IPS-15b (cell line): ENCODE measurements around the gene KLHL25.
"Not testable (repeated sequence)": the region's sequence is repeated elsewhere in the genome, so short reads cannot be mapped to it uniquely, and the experiment has no call there.

Experiments
- H3K27me3 ChIP-seq: one replicate; pipeline ENCODE4 v1.6.1; 2013; ENCODE audit warnings: low read length; ENCODE audit not compliant: control insufficient read depth, insufficient read depth
- H3K36me3 ChIP-seq: one replicate; pipeline ENCODE4 v1.6.1; 2013; ENCODE audit warnings: low read length; ENCODE audit not compliant: control insufficient read depth, insufficient read depth
- H3K4me1 ChIP-seq: one replicate; pipeline ENCODE4 v1.6.1; 2013; ENCODE audit warnings: mild to moderate bottlenecking, low read length; ENCODE audit not compliant: control insufficient read depth, insufficient read depth
- H3K4me3 ChIP-seq: one replicate; pipeline ENCODE4 v1.5.1; 2013; ENCODE audit warnings: low read depth, low read length
- H3K9ac ChIP-seq: one replicate; pipeline ENCODE4 v1.6.1; 2013; ENCODE audit warnings: low read depth, mild to moderate bottlenecking, low read length
- H3K9me3 ChIP-seq: one replicate; pipeline ENCODE4 v1.6.1; 2013; ENCODE audit warnings: mild to moderate bottlenecking, low read length; ENCODE audit not compliant: control insufficient read depth, insufficient read depth

The KLHL25 gene, protein sequence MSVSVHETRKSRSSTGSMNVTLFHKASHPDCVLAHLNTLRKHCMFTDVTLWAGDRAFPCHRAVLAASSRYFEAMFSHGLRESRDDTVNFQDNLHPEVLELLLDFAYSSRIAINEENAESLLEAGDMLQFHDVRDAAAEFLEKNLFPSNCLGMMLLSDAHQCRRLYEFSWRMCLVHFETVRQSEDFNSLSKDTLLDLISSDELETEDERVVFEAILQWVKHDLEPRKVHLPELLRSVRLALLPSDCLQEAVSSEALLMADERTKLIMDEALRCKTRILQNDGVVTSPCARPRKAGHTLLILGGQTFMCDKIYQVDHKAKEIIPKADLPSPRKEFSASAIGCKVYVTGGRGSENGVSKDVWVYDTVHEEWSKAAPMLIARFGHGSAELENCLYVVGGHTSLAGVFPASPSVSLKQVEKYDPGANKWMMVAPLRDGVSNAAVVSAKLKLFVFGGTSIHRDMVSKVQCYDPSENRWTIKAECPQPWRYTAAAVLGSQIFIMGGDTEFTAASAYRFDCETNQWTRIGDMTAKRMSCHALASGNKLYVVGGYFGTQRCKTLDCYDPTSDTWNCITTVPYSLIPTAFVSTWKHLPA

DNA sequence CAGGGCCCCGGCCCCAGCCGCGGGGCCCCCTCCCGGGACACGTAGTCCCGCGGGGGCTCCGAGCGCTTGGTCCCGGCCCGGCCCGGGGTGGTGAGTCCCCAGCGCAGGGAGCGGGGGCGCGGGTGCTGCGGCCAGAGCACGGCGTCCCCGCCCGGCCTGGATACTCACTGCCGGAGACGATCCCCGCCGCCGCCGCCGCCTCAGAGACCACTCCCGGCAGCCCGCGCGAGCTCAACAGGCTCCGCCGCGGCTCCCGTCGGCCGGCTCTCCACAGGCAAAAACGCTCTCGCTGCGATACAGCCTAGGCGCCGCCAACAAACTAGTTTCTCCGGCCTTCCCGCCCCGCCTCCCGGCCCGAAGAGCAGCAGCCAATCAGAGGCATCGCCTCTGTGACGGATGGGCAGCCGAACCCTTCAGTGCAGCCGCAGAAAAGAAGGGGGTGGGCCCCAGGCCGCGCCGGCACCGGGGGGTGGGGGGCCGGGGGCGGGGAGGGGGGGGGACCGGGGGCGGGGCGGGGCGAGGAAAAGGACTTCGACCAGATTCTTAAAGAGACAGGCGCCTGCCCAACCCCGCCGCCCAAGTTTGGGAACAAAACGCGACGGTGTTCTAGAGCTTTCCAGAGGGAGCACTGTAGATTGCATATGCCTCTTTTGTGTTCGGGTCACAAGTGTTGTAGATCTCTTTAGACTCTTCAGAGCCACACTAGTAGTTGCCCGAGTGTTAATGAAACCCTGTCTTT lies at the start of gene KLHL25:
Gene KLHL25 (minus strand): TSS at position 328 of the 739 bp plus-strand sequence. CDS start 25,115 bp downstream, outside the sequence.
- Histone ChIP-seq H3K4me3 (peak within 1 kb of the TSS; percentile 85), H3K36me3 (no peaks in the 10 kb centered on the region), H3K4me1 (peaks cover 16% of the 10 kb centered on the region), H3K9ac (peak within 1 kb of the TSS; percentile 66), H3K27me3 (peaks cover 13% of the 10 kb centered on the region), H3K9me3 (no peaks in the 10 kb centered on the region)

DNA sequence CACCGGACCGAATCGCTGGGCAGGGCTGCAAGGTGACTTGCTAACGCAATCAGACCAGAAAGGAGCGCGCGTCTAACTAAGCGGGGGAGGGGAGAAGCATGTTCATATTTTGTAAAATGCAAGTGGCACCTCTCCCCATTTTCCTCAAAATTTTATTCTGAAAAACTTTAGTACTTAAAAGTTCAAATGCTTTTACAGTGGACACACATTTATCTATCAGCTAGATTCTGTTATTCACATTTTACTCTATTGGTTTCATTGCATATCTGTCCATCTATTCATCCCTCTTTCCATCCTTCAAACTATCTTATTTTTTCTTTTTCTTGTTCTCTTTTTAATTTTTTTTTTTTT lies 46.1 kb upstream of the KLHL25 start:
- Histone ChIP-seq H3K27me3 (peaks cover 9% of the 10 kb centered on the region), H3K9ac (no peak overlapping the region), H3K36me3 (no peaks in the 10 kb centered on the region), H3K4me3 (no peak overlapping the region), H3K4me1 (peaks cover 2% of the 10 kb centered on the region), H3K9me3 (no peaks in the 10 kb centered on the region)

DNA sequence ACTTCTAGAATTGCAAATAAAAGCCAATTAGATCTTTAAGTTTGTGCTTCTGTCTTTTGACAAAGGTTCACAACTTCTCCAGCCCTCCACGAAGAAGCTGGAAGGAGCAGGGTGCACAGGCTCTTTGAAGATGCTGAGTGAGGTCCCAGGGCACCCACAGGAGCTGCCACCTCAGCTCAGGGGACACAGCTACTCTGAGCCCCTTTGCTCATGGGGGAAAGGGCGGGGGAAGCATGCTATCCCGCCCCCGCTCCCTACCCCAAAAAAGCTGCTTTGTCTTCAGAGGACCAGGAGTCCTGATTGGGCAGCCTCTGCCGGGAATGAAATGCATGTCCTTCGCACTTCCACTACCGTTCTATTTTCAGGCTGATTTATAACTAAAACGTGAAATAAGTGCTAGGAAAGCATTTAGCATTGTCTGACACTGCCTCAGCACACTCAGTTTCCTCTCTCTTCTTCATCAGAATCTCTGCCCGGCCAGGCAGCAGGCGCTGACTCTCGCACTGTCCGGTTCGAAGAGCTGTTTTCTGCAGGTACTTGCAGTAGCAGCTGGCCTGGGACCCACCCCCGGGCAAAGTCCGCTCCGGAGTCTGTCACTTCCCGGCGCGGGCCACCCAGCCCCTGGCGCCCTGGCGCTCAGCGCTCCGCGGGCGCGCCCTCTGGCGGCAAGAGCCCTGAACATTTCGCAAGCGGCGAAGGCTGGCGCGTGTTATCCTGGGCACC lies 45.5 kb upstream of the KLHL25 start:
- no peaks in the 10 kb centered on the region for H3K36me3 ChIP-seq
- H3K27me3 ChIP-seq: peaks cover 9% of the 10 kb centered on the region
- H3K4me3 ChIP-seq: peak overlapping the region; percentile 51
- peaks cover 2% of the 10 kb centered on the region for H3K4me1 ChIP-seq
- no peak overlapping the region for H3K9ac ChIP-seq
- H3K9me3 ChIP-seq: no peaks in the 10 kb centered on the region

DNA sequence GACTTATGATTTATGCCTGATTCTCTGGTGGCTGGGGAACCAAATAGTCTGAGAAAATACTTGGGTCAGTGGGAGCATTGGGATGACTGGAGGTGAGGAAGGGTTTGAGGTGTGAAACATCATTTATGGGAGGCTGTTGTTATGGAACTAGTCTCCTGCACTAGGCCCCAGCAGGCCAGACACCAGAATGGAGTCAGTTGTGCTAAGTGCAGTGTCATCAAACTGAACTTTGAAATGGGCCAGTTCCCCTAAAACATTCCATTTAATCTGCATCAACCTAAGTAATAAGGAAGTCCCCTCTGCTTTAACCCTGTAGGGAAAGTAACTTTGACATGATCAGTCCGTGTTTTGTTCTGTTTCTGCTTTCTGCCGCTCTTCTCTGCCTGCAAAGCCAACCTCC lies 44.9 kb upstream of the KLHL25 start:
- Histone ChIP-seq H3K36me3 (no peaks in the 10 kb centered on the region), H3K4me1 (peaks cover 2% of the 10 kb centered on the region), H3K9ac (no peak overlapping the region), H3K4me3 (no peak overlapping the region), H3K27me3 (peaks cover 9% of the 10 kb centered on the region), H3K9me3 (no peaks in the 10 kb centered on the region)

DNA sequence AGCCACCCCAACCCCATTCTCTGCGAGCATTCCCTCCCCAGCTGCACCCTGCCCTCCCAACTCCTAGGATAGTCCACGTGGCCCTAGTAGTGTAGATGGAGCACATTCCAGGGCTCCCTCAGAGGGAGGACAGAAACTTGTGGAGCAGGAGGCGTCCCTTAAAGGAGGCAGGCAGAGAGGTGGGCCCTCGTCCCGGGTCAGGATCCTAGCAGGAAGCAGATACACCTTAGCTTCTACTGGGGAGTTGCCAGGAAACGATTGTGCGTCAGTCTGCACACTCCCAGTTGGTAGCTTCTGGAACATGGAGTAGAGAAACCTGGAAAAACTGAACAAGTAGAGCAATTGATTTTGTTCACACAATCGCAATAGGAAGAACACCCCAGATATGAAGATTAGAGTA lies 43.9 kb upstream of the KLHL25 start:
- peaks cover 2% of the 10 kb centered on the region for H3K4me1 ChIP-seq
- no peaks in the 10 kb centered on the region for H3K36me3 ChIP-seq
- H3K4me3 ChIP-seq: no peak overlapping the region
- peaks cover 9% of the 10 kb centered on the region for H3K27me3 ChIP-seq
- no peak overlapping the region for H3K9ac ChIP-seq
- no peaks in the 10 kb centered on the region for H3K9me3 ChIP-seq

DNA sequence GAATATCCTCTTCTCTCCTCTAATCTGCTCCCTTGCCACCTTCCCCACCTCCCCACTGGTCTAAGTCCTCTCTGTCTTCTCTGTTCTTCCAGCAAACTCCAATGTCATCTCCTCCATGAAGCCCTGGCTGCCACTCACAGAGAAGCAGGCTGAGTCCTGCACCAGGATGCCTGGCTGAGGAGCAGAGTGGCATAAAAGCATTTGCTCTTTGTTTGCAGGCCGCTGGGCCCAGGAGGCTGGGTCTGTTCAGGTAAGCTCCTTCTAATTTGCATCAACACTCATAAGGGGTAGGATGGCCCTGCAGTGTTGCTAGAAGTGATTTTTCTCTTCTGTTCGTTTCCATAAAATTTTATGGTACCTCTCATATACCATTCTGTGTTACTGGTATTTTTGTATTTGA lies 43.2 kb upstream of the KLHL25 start:
- Histone ChIP-seq H3K4me1 (peaks cover 2% of the 10 kb centered on the region), H3K9ac (no peak overlapping the region), H3K36me3 (no peaks in the 10 kb centered on the region), H3K9me3 (no peaks in the 10 kb centered on the region), H3K4me3 (no peak overlapping the region), H3K27me3 (peaks cover 9% of the 10 kb centered on the region)

DNA sequence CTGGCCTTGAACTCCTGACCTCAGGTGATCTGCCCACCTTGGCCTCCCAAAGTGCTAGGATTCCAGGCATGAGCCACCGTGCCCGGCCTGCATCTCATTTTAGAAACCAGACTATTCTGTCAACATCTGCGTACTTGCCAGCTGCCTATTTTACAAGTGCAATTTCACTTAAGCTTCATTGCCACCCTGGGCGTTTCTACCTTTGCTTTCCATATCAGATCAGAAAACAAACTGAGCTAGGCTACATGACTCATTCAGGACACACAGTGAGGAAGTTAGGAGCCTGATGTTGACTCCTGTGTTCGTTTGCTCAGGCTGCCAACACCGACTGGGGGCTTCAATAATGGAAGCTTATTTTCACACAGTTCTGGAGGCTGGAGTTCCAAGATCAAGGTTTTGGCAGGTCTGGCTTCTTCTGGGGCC lies 42.3 kb upstream of the KLHL25 start:
- no peak overlapping the region for H3K4me3 ChIP-seq
- no peaks in the 10 kb centered on the region for H3K36me3 ChIP-seq
- H3K9ac ChIP-seq: no peak overlapping the region
- H3K9me3 ChIP-seq: no peaks in the 10 kb centered on the region
- H3K27me3 ChIP-seq: peaks cover 9% of the 10 kb centered on the region
- peaks cover 2% of the 10 kb centered on the region for H3K4me1 ChIP-seq

DNA sequence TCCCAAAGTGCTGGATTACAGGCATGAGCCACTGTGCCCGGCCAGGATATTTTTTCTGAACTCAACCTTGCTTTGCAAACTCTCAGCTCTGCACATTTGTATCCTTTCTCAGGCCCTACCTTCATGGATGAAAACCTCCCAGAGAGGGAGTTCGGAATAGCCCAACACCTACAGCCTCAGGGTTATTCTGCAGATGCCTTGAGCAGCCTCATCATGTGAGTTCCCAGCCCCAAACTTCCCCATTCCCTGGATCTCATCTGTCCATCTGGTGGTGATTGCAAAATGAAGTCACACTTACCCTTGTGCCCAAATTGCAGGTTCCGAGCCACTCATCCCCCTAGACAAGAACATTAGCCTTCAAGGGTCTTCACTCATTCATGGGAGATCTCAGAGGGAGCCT lies 39.9 kb upstream of the KLHL25 start:
- H3K4me3 ChIP-seq: no peak overlapping the region
- H3K27me3 ChIP-seq: peaks cover 2% of the 10 kb centered on the region
- no peak overlapping the region for H3K9ac ChIP-seq
- no peaks in the 10 kb centered on the region for H3K9me3 ChIP-seq
- H3K36me3 ChIP-seq: no peaks in the 10 kb centered on the region
- no peaks in the 10 kb centered on the region for H3K4me1 ChIP-seq

DNA sequence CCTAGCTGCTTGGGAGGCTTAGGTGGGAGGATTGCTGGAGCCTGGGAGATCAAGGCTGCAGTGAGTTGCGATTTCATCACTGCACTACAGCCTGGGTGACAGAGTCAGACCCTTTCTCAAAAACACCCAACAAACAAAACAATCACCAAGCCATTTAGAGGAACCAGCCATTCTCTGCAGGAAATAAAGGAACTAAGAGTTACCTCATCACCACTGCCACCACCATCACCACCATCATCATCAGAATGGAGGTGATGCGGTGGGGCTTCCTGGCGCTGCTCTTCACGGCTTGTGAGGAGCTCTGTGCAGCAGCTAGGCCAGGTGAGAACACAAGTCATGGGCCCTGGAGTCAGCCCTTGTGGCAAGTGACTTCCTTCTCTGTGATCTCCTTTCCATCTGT lies 37.7 kb upstream of the KLHL25 start:
- no peaks in the 10 kb centered on the region for H3K27me3 ChIP-seq
- H3K4me3 ChIP-seq: no peak overlapping the region
- no peaks in the 10 kb centered on the region for H3K36me3 ChIP-seq
- no peaks in the 10 kb centered on the region for H3K9me3 ChIP-seq
- no peaks in the 10 kb centered on the region for H3K4me1 ChIP-seq
- H3K9ac ChIP-seq: no peak overlapping the region

DNA sequence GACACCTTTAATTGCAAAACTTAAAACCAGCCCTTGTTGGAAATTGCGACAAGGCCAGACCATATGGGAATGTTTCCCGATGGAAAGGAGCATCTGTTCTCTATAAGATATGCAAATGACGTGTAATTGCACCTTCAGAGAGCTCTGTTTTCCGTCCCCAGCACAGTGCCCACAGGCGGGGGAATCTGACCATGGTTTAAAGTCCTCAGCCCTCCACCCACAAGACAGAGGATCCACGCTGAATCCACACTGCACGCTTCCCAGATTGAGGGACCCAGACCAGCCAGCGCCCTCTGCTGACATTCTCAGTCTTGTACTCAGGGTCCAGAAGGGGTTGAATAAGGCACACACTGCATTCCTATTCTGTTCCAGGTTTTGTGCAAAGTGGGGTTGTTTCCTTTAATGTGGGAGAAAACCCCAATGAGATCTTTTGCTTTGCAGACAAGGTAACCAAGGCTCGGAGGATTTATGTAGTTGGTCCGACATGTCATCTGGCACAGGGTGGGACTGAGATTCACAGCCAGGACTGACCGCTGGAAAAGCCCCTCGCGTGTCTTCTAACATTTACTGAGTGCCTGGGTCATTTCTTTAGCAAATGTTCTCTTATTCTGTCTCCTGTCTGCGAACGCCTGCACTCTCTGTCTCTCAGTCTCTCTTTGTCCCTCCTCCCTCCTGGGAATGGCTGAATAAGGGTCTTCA lies 36.8 kb upstream of the KLHL25 start:
- no peaks in the 10 kb centered on the region for H3K27me3 ChIP-seq
- no peaks in the 10 kb centered on the region for H3K9me3 ChIP-seq
- no peak overlapping the region for H3K4me3 ChIP-seq
- H3K9ac ChIP-seq: no peak overlapping the region
- H3K4me1 ChIP-seq: no peaks in the 10 kb centered on the region
- H3K36me3 ChIP-seq: no peaks in the 10 kb centered on the region

DNA sequence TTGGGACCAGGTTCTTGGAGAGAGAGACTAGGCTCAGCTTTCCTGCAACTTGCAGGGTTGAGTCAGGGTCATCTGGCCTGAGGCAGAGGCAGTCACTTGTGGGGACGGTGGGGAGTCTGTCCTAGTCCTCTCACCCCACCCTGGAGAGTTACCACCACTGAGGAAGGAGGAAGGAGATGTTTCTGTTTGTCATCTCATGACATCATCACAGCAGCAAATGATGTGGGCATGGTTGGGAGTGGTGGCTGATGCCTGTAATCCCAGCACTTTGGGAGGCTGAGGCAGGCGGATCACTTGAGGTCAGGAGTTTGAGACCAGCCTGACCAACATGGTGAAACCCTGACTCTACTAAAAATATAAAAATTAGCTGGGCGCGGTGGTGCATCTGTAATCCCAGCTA lies 35.0 kb upstream of the KLHL25 start:
- H3K4me3 ChIP-seq, H3K9ac ChIP-seq, H3K4me1 ChIP-seq, H3K27me3 ChIP-seq, H3K9me3 ChIP-seq, H3K36me3 ChIP-seq: not testable (repeated sequence)
